ENCODE results near the gene TBL1Y.

The TBL1Y gene

GRCh38 chrY:7097021-7097420 lies 186.5 kb downstream of the TBL1Y start:
- no peak for DNase-seq

DNA sequence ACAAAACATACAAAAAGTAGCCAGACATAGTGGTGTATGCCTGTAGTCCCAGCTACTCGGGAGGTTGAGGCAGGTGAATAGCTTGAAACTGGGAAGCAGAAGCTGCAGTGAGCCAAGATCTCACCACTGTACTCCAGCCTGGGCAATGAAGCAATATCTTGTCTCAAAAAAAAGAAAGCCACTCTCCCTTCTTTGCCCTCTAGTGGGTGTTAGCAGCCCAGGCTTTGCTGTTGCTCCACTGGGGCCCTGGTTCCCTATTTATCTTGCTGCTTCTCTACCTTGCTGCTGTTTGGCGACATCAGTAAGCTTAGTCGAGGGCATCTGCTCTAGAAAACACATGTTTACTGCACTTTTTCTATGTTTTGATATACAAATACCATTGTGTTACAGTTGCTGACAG lies 189.2 kb downstream of the TBL1Y start:
- DNase-seq, result no peak

GRCh38 chrY:7102680-7103079 lies 192.2 kb downstream of the TBL1Y start:
- no peak for DNase-seq

DNA sequence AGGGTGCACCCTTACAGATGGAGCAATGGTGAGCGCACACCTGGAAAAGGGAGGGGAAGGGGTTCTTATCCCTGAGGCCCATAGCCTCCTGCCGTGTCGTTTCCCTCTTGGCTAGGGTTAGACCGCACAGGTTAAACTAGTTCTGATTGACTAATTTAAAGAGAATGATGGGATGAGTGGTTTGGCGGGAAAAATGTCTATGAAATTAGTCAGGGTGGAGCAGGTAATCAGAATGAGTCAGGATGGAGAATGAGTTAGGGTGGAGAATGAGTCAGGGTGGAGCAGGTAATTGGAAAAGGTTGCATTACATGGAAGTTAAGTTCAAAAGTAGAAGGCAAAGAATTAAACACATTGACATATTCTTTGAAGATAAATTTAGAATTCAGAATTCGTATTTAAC lies 196.7 kb downstream of the TBL1Y start:
- DNase-seq, result no peak

DNA sequence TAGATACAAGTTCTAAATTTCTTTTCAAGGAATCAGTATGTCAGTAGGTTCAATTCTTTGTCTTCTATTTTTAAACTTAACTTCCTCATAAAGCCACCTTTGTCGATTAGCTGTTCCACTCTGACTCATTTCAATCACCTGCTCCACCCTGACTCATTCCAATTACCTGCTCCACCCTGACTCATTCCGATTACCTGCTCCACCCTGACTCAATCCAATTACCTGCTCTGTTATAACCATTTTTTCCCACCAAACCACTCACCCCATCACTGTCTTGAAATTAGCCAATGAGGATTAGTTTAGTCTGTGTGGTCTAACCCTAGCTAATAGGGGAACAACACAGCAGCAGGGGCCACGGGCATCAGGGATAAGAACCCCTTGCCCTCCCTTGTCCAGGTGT lies 199.6 kb downstream of the TBL1Y start:
- no peak for DNase-seq

DNA sequence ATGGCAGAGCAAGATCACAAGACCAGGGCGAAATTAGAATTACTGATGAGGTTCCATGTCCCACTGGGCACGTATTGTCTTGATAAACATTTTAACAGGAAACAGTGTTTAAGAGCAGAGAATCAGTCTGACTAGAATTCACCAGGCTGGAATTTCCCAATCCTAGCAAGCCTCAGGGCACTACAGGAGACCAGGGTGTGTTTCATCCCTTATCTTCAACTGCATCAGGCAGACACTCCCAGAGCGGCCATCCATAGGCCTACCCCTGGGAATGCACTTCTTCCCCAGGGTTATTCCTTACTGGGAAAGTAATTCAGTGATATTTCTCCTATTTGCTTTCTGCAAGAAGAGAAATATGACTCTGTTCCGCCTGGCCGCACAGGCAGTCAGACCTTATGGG lies 205.4 kb downstream of the TBL1Y start:
- DNase-seq, result no peak

DNA sequence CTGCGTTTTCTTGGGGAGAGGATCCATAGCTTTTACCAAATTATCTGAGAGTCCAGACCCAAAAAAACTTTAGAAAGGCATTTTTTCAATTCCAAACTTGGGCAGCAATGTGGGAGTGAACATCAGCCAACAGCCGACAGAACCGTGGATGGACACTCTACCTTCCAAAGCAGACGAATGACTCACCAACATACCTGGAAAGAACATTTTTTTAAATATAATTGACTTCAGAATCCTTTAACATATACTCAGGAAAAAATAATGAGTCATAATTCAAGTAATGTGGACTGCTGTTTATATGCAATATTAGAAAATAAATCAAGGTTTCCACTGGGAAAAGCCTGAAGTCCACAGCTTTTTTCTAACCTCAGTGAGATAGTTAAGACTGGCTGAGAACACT lies 211.7 kb downstream of the TBL1Y start:
- no peak for DNase-seq

DNA sequence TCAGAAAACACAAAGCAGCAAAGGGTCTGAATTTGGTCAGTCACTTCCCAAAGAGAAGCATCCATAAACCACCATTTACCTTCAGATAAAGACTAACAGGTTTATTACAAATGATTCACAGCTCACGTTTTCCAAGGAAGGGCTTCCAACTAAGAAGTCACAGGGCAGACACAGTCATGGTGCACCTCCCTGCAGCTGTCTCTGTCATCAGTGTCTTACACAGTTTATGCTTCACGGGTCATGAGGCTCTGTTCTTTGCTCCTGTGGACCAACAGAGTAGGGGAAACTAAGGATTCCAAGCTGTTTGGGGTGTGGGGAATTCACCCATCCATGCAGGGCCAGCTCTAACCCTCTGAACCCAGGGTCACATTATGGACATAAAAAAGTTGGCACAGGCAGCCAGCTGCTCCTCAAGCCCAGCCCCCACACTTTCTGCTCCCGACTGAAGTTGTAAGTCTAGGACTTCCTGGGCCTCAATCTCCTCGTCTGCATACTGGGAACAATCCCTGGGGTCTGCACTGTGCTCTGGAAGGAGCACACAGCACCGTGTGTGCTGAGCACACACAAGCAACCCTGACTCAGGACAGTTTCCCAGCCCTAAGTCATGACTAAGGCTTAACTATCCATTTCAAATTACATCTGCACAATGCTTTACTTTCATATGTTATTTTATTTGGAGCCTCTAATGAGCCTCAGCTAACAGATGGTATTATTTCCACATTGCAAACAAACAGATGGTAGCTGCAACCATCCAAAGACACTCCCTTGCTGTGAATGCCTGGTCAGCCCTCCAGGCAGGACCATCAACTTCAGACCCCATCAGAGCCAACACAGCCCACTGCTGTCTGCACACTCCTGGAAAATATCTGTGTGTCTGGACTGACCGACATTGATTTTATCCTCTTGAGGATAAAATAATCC lies 214.9 kb downstream of the TBL1Y start:
- no peak for DNase-seq

DNA sequence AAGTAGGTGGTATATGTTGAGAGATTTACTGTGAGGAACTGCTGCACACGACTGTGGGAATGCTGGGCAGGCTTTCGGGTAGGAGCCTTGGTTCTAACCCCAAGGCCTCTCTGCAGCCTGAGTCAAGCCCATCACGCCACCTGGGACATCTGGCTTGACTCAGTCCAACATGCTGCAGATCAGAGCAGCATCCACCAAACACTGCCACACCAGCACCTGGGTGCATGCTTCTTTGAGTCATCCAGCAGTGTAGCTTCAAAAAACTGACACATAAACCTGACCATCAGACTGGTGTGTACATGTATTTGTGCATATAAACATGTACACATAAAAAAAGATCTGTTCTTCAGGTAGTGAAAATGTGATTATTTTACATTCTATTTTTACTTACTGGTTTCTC lies 217.7 kb downstream of the TBL1Y start:
- DNase-seq, result no peak

Data from stimulated activated CD4-positive, alpha-beta T cell treated with anti-CD3 and anti-CD28 coated beads, Interleukin-4, amount 100 ng/mL, for 1 hour (primary cell).